NCI-H1417 treated with DMSO at 0.1 percent for 48 hours (cell line): ENCODE results near the gene ACP2.

Source experiments
- DNase-seq: peaks from one replicate; lab custom pipeline; 2025; lab: John Stamatoyannopoulos, UW

ACP2 gene

GRCh38 chr11:47269002-47269828, 20.6 kb upstream of the ACP2 start:
- no peak for DNase-seq

- DNase-seq = no peak
Measured at GRCh38 chr11:47268448-47269001, 19.9 kb upstream of the ACP2 start.

GRCh38 chr11:47267876-47268275, 19.3 kb upstream of the ACP2 start:
- DNase-seq = no peak

- no peak for DNase-seq
Measured at GRCh38 chr11:47264521-47264920, 15.9 kb upstream of the ACP2 start.

GRCh38 chr11:47264119-47264518, 15.5 kb upstream of the ACP2 start:
- DNase-seq = no peak

- no peak for DNase-seq
Measured at GRCh38 chr11:47261291-47261800, 12.7 kb upstream of the ACP2 start.

GRCh38 chr11:47260366-47260765, 11.8 kb upstream of the ACP2 start:
- no peak for DNase-seq

- no peak for DNase-seq
Measured at GRCh38 chr11:47259232-47259977, 10.8 kb upstream of the ACP2 start.

GRCh38 chr11:47258317-47258902, 9.8 kb upstream of the ACP2 start:
- DNase-seq = no peak

- no peak for DNase-seq
Measured at GRCh38 chr11:47257517-47258316, 9.1 kb upstream of the ACP2 start, which contains the start of gene NR1H3. Gene NR1H3, plus strand, starts transcription at chr11:47257996. Its CDS starts 1,221 bp downstream, at chr11:47259217.

GRCh38 chr11:47257177-47257516, 8.5 kb upstream of the ACP2 start:
- no peak for DNase-seq

- no peak for DNase-seq
Measured at GRCh38 chr11:47256374-47256773, 7.8 kb upstream of the ACP2 start.

- DNase-seq = no peak
Measured at GRCh38 chr11:47254386-47254785, 5.8 kb upstream of the ACP2 start.

GRCh38 chr11:47253660-47254059, 5.0 kb upstream of the ACP2 start:
- DNase-seq = no peak

- DNase-seq = no peak
Measured at GRCh38 chr11:47251751-47252150, 3.1 kb upstream of the ACP2 start.

- DNase-seq = no peak
Measured at GRCh38 chr11:47249378-47249715, 733 bp upstream of the ACP2 start.

- DNase-seq = no peak
Measured at GRCh38 chr11:47248304-47248663, 330 bp downstream of the ACP2 start.

GRCh38 chr11:47247502-47247901, 1.1 kb downstream of the ACP2 start:
- no peak for DNase-seq

- DNase-seq = no peak
Measured at GRCh38 chr11:47245611-47246357, 2.8 kb downstream of the ACP2 start.

- DNase-seq = no peak
Measured at GRCh38 chr11:47244448-47245350, 3.9 kb downstream of the ACP2 start.
